ENCODE results near the gene ANKS1B.
"Not testable (repeated sequence)": the region's sequence is repeated elsewhere in the genome, so short reads cannot be mapped to it uniquely, and the experiment has no call there.

The ANKS1B gene

DNA sequence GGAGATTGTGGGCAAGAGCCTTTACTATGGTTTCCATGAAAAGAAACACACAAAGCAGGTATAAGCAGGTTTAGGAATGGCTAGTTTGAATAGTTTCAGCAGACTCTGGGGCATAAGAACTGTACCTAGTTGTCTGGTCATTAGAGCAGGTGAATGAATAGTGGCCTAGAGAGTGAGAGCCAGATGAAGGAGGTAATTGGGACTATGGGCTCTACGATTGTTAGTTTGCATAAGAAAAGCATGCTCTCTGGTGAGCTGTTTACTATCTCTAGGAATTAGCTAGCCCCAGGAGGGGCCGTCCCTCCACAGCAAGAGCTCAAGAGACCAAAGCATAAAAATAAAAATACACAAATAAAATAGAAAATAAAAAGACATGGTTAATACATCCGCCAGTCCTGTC is 734.6 kb downstream of the ANKS1B start:
- no peak for DNase-seq

DNA sequence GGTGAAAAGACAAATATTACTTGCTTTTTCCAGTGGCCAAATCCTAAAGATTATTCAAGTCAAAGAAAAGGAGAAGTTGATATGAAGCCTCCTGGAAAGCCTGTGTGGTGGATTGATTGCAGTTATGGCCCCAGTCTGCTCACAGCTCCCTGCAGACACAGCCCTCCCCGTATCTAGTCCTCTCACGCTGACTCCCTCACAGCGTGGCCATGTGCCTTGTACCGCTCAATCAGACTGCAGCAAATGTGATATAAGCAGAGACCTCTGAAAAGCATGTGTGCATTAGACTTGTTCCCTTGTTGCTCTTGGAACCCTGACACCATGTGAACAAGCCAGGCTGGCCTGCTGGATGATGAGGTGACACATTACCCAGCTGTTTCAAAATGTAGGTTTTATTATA is 735.2 kb downstream of the ANKS1B start:
- DNase-seq: no peak

DNA sequence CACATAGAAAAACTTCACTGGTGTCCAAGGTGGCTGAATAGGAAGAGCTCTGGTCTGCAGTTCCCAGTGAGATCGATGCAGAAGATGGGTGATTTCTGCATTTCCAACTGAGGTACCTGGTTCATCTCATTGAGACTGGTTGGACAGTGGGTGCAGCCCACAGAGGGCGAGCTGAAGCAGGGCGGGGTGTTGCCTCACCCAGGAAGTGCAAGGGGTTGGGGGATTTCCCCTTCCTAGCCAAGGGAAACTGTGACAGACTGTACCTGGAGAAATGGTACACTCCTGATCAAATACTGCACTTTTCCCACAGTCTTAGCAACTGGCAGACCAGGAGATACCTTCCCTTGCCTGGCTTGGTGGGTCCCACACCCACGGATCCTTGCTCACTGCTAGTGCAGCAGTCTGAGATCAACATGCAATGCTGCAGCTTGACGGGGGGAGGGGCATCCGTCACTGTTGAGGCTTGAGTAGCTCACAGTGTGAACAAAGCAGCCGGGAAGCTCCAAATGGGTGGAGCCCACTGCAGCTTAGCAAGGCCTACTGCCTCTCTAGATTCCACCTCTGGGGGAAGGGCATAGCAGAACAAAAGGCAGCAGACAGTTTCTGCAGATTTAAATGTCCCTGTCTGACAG is 746.7 kb downstream of the ANKS1B start:
- DNase-seq: not testable (repeated sequence)

DNA sequence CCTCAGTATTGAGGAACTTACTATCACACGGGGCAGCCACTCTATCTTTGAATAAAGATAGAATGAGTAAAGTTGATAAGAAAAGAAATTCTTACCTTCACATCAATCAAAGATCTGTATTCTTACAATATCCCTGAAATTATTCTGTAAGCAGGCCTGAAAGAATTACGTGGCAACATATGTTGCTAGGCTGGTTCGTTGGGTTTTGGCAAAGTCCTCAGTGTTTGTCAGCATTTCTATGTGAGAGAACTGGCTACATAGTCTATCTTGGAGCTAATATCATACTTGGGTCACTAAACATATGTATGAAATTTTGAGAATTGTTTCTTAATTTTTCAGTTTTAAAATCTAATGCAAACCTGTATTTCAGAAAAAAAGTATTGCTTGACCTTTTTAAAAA is 749.4 kb downstream of the ANKS1B start:
- no peak for DNase-seq

DNA sequence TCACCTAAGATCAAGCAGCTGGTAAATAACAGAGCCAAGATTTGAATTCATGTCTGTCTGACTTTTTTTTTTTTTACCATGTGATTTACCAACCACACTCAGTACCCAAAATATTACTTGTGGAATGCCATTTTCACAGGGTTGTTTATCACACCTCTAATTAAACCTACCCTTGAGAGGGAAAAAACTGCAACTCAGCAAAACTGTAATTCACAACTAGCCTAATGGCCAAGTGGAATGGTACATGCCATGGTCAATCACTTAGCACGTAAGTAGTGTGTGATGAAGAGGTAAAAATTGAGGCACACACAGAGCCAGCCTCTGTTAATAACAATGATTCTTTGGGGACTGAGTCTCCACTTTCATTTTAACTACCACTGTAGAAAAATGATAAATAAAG is 750.0 kb downstream of the ANKS1B start:
- DNase-seq: no peak

DNA sequence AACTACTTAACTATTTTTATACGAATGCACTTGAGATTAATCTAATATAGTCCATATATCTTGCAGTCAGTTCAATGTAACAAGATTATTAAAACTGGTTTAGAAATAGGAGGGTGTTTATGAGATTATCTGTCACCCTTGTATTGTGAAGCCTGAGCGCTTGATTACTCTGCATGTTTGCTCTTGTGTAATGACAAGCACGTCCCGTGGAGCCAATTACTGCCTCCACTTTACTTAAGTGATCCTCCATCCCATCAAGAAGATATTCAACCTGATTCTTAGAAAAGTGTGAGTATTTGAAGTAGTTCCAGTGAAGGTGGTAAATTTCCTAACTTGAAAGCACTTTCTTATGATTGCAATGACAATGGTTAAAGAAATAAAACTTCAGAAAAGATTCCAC is 752.4 kb downstream of the ANKS1B start:
- no peak for DNase-seq

DNA sequence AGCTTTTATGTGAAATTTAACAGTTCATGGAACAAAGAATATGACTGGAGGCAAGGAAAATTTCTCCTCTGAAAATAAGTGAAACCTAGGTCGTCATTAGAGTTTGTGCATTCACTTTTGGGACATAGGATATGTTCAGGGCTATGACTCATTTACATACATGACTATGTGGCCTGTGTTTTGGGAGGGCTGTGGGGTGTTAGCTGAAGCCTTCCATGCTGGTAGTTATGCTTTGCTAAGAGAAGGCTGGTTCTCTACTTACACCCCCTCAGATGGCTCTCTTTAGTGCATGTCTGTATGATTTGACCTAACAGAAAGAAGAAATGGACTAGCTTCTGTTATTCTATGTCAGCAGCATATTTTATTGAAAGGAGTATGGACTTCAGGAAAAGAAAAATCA is 753.7 kb downstream of the ANKS1B start:
- no peak for DNase-seq

DNA sequence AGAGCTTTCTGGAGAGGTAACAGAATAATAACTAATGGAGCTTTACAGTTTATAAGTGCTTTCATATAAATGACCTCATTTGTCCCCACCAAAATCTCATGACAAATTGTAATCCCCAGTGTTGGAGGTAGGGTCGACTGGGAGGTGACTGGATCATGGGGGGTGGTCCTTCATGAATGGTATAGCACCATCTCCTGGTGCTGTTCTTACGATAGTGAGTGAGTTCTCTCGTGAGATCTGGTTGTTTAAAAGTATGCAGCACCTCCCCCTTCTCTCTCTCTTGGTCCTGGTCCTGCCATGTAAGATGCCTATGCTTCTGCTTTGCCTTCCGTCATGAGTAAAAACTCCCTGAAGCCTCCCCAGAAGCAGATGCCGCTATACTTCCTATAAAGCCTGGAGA is 760.5 kb downstream of the ANKS1B start:
- no peak for DNase-seq

DNA sequence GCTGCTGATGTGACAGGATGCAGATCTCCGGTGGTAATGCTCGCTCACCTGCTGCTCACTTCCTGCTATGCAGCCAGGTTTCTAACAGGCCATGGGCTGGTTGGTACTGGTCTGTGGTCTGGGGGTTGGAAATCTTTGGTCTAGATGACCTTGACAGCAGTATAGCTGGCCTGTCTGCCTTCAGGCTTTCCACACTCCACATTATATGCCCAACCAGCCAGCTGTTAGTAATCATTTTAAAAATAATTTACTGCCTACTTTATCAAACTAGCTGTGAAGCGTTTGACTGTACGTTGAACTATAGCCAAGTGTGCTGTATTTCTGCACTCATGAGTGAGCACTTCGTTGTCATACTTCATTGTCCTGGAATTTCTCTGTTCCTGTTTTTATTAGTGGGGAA is 761.2 kb downstream of the ANKS1B start:
- DNase-seq: no peak

DNA sequence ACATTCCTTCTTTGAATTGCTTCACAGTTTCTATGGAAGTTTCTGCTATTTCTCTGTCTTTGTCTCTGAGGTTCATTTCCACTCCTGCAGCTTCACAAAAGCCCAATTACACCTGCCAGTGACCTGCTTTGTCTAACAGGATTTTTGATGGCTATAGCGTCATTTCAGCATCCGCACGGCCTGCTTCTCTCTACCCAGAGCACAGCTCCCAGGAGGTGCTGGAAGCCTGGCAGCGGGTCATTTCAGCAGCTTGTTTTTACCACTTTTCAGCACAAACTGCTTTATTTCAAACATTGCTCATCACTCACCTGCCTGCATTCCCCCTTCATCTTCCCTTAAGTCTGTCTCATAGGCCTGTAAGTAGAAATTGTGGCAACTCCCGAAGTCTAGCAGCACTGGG is 771.7 kb downstream of the ANKS1B start:
- no peak for DNase-seq

DNA sequence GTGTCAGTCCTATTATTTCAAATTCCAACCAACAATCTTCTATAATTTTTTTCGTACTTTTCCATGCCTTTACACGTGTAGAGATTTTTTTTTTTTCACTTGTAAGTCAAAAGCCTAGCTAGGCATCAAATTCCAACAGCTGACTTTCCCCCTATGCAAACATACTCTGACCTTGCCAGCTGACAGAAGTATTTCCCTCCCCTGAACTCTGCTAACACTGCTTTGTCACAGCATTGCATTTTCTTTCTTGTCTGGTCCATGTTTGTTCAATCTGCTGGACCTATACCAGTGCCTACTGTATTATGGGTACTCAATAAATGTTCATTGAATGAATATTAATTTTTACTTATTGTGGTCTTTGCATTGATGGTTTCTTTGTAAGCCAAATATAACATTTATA is 772.5 kb downstream of the ANKS1B start:
- DNase-seq: no peak

DNA sequence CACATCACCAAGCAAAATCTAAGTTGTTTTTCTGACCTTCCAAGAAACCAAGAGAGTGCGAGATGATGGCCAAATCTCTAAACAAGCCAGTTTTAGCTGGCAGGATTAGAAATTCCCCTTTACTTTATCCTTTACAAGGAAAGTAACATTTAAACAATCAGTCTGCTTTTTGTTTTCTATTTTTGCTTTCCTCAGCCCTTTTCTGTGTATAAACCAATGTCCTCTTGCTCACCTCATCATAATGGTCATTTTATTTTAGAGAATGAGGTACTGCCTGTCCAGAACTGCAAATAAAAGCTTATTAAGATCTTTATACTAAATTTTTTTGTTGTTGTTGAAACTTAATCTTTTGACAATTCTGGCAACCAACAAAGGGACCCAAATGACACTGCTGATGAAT is 779.6 kb downstream of the ANKS1B start:
- DNase-seq: no peak

DNA sequence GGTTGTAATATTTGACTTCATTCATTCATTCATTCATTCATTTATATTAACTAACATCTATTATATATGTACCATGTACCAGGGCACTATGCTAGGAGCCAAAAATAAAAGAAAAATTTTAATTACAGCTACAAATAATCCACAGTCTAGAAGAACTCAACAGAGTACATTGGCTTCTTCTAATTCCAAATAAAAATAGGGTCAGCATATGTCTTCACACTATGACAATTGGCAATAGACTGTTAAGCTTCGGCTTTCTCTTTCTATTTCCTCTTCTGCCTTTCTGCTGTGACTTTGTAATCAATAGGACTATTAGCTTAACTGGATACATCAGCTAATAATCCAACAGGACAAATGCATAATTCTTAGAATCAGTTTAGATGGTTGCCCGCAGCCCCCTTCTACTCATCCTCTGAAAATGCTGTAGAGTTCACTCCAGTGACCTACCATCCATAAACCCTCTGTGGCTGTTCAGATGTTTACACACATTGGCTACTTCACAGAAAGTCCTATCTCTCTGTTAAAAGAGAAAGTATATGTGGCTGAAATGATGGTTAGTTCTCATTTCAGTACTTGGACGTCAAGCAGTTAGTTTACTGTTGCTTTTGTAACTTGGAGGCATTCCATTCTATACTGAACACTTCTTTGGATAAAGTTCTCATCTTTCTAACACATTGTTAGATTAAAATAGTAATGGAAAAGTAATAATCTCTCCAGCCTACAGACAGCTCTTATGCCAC is 782.7 kb downstream of the ANKS1B start:
- no peak for DNase-seq

DNA sequence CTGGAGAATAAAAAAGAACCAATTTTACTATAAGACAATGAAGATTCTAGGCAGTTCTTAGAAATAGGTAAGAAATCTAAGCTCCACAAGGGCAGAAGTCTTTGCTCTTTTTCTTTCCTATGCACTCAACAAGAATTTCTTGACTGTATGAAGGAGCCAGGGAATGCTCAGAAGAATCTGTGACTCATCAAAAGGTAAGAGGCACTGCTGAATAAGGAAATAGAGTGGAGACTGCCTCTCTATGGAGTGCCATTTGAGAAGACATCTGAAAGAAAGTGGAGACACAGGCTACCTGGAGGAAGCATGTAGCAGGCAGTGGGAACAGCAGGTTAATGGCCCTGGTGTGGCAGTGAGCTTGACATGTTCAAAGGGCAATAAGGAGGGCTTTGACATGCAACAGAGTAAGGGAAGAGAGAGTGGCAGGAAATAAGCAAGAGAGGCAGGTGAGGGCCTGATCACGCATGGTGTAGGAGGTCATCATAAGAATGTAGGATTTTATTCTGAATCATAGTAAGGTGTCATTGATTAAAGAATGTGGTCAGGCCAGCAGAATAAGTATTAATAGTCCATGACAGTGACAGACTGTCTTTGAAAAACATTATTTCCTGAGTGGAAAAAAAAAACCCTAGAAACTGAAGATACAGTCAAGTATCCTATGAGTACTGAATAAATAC is 783.9 kb downstream of the ANKS1B start:
- no peak for DNase-seq

DNA sequence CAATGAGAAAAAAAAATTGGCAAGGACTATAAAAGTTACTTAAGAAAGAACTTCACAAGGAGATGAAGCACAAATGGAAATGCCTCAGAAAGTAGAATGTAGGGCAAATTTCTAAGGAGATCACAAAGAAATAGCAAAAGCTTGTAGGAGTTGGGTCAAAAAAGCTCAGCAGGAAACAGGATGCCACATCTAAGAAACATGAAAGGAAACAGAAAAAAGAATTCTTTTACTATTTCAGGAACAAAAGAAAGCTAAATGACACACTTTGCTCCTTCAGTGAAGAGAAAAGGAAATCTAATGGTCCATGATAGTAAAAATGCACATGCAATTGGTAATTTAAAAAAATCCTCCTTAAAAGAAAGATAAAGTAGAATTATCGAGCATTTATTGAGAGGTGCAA is 789.3 kb downstream of the ANKS1B start:
- DNase-seq: no peak

DNA sequence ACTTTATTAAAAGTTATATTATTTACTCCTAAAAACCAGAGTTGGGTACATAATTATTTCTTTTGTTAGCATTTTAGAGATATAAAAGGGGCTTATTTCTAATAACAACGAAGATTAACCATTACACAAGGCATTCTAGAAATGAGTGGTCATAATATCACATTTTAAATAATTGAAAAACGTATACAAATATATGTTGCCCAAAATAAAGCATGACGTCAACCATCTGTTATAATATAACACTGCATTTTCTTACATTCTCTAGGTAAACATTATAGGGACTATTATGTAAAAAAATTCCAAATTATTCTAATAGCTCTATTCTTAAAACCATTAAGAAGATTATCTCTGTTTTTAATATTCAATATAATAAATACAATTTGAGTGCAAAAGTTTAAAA is 792.2 kb downstream of the ANKS1B start:
- no peak for DNase-seq

DNA sequence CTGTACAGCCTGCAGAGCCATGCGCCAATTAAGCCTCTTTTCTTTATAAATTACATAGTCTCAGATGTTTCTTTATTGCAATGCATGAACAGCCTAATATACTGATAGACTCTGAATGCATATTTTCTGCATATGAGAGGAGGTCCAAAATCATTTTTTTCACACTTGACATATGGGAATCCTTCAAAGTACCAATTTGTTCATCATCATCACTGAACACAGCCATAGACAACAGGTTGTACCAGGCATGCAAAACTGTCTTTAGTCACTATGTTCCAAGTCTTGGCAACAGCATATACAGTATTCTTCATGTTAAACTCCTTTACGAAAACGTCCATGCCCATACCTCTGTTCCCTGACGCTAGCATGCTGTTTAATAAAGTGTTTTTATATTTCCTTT is 807.9 kb downstream of the ANKS1B start:
- DNase-seq: no peak

DNA sequence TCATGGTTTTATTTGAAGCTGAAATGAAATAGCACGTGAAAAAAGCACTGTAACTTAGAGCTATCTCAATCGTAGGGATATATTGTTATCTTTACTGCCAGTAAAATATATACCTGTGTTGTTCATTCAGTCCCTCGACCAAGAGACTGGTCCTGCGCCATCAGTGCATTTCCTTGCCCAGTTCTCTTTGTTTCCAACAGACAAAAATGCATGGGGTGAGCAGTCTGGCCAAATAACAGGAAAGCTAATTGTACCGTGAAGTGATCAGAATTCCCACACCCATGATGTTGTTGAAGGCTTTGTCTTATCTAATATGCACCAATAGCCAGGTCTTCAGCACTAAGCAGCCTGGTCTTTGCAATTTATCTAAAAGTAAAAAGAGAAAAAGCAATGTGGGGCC is 814.3 kb downstream of the ANKS1B start:
- DNase-seq: no peak

DNA sequence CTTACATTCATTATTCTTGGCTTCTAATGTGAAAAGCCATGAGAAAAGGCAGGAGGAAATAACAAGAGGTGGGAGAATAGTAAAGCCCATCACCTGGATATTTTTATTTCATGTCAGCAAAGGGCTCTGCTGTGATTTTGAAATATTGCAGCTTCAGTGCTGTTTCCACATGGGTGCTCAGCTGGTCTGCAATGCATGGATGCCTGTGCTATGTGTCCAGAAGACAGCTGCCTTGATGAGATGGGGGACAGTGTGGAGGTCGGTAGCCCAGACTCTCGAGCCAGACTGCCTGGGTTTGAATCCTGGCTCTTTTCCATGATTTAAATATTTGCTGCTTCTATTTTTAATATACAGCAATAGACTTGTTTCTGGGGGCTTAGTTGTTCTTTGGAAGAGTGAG is 814.7 kb downstream of the ANKS1B start:
- DNase-seq: no peak

DNA sequence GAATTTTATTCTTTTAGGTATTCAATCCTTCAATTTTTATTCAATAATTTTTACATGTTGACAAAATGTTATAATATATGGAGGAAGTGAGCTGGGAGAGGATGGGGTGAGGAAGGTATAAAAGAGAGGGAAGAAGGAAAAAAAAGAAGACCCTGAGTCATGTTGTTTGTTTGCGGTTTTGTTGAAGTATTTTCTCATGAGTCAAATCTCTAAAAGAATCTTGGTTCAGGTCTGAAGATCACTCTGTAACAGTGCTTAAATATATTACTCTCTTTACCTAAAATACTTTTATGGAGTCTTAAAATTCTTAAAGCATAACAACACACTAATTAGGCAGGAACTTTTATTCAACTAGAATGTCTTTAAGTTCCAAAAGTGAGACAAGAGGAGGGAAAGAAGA is 826.8 kb downstream of the ANKS1B start:
- DNase-seq: no peak

DNA sequence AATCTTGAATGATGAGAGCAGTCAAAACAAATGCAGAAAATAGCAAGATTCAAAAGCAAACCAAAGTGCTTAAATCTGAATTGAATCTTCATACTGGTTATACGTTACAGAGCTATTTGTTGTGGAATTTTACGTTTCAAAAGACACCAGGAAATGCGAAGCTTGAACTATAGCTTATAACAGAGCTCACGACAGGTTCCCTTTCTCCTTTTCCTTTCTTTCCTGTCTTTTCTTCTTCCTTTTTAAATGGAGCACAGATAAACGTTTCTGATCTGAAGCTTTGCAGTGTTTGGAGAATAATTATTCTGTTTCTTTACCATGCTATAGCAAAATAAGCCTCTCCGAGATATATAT is 829.8 kb downstream of the ANKS1B start:
- DNase-seq: no peak

DNA sequence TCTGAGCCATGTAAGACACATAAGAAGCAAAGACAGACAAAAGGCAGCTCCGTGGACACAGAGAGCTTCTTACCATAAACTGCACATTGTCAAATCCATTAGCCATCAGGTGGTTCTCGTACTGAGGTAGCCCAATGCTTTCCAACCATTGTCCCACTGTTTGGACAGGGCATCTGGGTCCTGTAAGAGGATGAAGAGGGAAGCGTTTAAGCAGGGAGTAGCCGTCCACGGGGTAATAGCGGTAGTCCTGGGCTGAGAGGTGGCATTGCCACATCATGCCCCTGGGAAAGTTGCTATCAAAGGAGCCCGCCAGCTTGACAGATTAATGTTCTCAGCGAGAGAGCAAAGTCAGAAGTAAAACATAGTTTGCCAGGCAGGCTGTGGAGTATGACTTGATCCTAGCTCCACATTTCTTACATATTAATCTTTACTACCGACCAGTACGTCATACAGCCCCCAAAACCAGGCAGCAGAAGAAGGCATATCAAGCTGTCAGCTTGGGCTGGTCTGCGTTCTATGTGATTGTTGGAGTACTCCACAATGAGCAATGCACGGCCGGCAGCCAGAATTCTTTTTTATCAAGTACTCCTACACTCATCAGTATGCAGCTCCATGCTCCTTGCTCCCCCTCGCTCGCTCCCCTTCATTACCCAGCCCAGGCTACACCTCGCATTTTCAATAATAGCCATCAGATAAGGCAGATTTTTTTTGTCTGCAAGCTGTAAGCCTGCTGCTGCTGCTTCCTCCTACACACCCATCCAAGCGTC is 830.3 kb downstream of the ANKS1B start:
- DNase-seq: no peak

DNA sequence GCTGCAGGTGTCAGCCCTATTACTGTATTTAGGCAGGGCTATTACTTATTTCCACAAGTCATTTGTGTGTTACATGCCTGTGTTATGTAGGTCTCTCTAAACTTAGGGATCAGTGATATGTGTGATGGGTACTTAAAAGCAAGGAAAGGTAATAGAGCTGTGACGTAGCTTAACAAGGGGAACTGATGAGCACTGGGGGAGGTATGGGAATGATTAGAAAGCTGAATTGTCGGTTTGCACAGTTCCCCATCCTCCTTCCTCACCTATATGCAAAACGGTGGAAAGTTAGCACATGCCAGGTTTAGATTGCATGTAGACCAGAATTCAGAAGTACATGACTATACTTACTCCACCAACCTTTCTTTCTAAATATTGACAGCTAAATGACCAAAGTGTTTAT is 831.4 kb downstream of the ANKS1B start:
- DNase-seq: no peak

DNA sequence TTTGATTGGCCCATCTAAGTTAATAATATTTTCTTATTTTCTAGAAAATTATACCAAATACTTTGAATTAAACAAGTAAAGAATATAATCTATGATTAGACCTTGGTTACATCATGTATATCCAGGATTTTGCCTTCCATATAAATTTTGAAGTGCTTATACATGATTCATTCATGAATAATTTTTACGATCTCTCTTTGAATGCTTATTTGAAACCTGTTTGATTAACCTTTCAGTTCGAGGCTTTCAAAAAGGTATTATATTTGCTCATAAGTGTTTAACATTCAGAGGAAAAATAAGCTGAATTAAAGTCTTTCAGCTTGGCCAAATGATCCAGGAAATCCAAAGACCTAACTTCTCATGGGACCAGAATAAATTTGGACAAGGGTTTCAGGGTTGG is 832.4 kb downstream of the ANKS1B start:
- no peak for DNase-seq
